Measurements from ENCODE around the gene FTCDNL1. TPM values are rescaled to one million over a fixed set of nuclear protein-coding genes. Genes with fewer than 3 reads are reported as not detected.

FTCDNL1 gene
- total RNA-seq, 1 donor from 2014 or later: 0.29 TPM

- Histone ChIP-seq H3K36me3 (ENCODE audit: control insufficient read depth, insufficient read depth, low read length) (no peaks in the 10 kb centered on the region), H3K27me3 (ENCODE audit: control insufficient read depth, insufficient read depth, low read length) (no peaks in the 10 kb centered on the region), H3K4me3 (ENCODE audit: low read depth, low read length) (no peak overlapping the region)
- no peak for TF ChIP-seq CTCF (IDR thresholded peaks at IDR 0.05; ENCODE audit: insufficient read depth, low read length, poor library complexity, severe bottlenecking)
- no peak for DNase-seq (ENCODE audit: low read depth)
Measured at GRCh38 chr2:199818754-199819153, 32.2 kb downstream of the FTCDNL1 start.

GRCh38 chr2:199818026-199818425 is 33.0 kb downstream of the FTCDNL1 start:
- TF ChIP-seq CTCF (IDR thresholded peaks at IDR 0.05; ENCODE audit: insufficient read depth, low read length, poor library complexity, severe bottlenecking): no peak
- Histone ChIP-seq H3K4me3 (ENCODE audit: low read depth, low read length) (no peak overlapping the region), H3K36me3 (ENCODE audit: control insufficient read depth, insufficient read depth, low read length) (no peaks in the 10 kb centered on the region), H3K27me3 (ENCODE audit: control insufficient read depth, insufficient read depth, low read length) (no peaks in the 10 kb centered on the region)
- DNase-seq (ENCODE audit: low read depth): no peak

- no peak overlapping the region for H3K4me3 ChIP-seq (ENCODE audit: low read depth, low read length)
- DNase-seq (ENCODE audit: low read depth): no peak
- H3K36me3 ChIP-seq (ENCODE audit: control insufficient read depth, insufficient read depth, low read length): no peaks in the 10 kb centered on the region
- H3K27me3 ChIP-seq (ENCODE audit: control insufficient read depth, insufficient read depth, low read length): no peaks in the 10 kb centered on the region
- no peak for TF ChIP-seq CTCF (IDR thresholded peaks at IDR 0.05; ENCODE audit: insufficient read depth, low read length, poor library complexity, severe bottlenecking)
Measured at GRCh38 chr2:199814817-199815211, 36.2 kb downstream of the FTCDNL1 start.

GRCh38 chr2:199814101-199814816 is 36.7 kb downstream of the FTCDNL1 start:
- Histone ChIP-seq H3K27me3 (ENCODE audit: control insufficient read depth, insufficient read depth, low read length) (no peaks in the 10 kb centered on the region), H3K4me3 (ENCODE audit: low read depth, low read length) (no peak overlapping the region)
- DNase-seq (ENCODE audit: low read depth): no peak

GRCh38 chr2:199812493-199812892 is 38.5 kb downstream of the FTCDNL1 start:
- Histone ChIP-seq H3K27me3 (ENCODE audit: control insufficient read depth, insufficient read depth, low read length) (no peaks in the 10 kb centered on the region), H3K36me3 (ENCODE audit: control insufficient read depth, insufficient read depth, low read length) (no peaks in the 10 kb centered on the region), H3K4me3 (ENCODE audit: low read depth, low read length) (no peak overlapping the region)
- DNase-seq (ENCODE audit: low read depth): no peak
- TF ChIP-seq CTCF (IDR thresholded peaks at IDR 0.05; ENCODE audit: insufficient read depth, low read length, poor library complexity, severe bottlenecking): no peak

More at GRCh38 chr2:199814101-199814816, 36.7 kb downstream of the FTCDNL1 start:
- no peak for TF ChIP-seq CTCF (IDR thresholded peaks at IDR 0.05; ENCODE audit: insufficient read depth, low read length, poor library complexity, severe bottlenecking)
- H3K36me3 ChIP-seq (ENCODE audit: control insufficient read depth, insufficient read depth, low read length): no peaks in the 10 kb centered on the region

GRCh38 chr2:199811346-199811745 is 39.6 kb downstream of the FTCDNL1 start:
- no peak for TF ChIP-seq CTCF (IDR thresholded peaks at IDR 0.05; ENCODE audit: insufficient read depth, low read length, poor library complexity, severe bottlenecking)
- H3K4me3 ChIP-seq (ENCODE audit: low read depth, low read length): no peak overlapping the region
- no peak for DNase-seq (ENCODE audit: low read depth)
- no peaks in the 10 kb centered on the region for H3K36me3 ChIP-seq (ENCODE audit: control insufficient read depth, insufficient read depth, low read length)
- no peaks in the 10 kb centered on the region for H3K27me3 ChIP-seq (ENCODE audit: control insufficient read depth, insufficient read depth, low read length)
